A673 (cell line): ENCODE measurements around the gene RANBP10. TPM values are rescaled to one million over a fixed set of nuclear protein-coding genes. Genes with fewer than 3 reads are reported as not detected.

ENCODE experiments used
- BruUV-seq: library from RNA; stranded (reverse); fragments of 400-500 nt; replicated peaks from 2 replicates; lab custom pipeline; 2021; lab: Mats Ljungman, UMichigan
- CTCF ChIA-PET: fragments of 300-600 bp; sonication (Branson Sonifier 250); formaldehyde crosslinking; loops from one replicate; lab custom pipeline; 2022; ENCODE audit warnings: antibody characterized with exemption; lab: Charles Lee
- POLR2A ChIA-PET: fragments of 300-600 bp; sonication (Branson Sonifier 250); formaldehyde crosslinking; loops from one replicate; lab custom pipeline; 2022; ENCODE audit warnings: antibody characterized with exemption; ENCODE audit not compliant: low non-redundant PET; lab: Charles Lee
- DNase-seq: peaks from one replicate; pipeline ENCODE4 v3.0.0-alpha.2; 2015; ENCODE audit warnings: low spot score
- H3K27ac ChIP-seq: fragments of 200-600 bp; sonication (generic); 2 replicates; pipeline ENCODE4 v1.5.1; 2016; ENCODE audit warnings: mixed run types, low read depth, mild to moderate bottlenecking, mixed read lengths, antibody characterized with exemption, low read length; ENCODE audit not compliant: poor library complexity, severe bottlenecking
- H3K27me3 ChIP-seq: fragments of 200-600 bp; sonication (generic); replicated peaks from 2 replicates; pipeline ENCODE4 v1.6.1; 2017; ENCODE audit warnings: mixed run types, low read depth, mild to moderate bottlenecking, mixed read lengths, antibody characterized with exemption, low read length; ENCODE audit not compliant: insufficient read depth, poor library complexity
- H3K36me3 ChIP-seq: fragments of 200-600 bp; sonication (generic); 2 replicates; pipeline ENCODE4 v1.6.1; 2016; ENCODE audit warnings: mixed run types, mild to moderate bottlenecking, mixed read lengths, antibody characterized with exemption, low read length; ENCODE audit not compliant: insufficient read depth, poor library complexity, severe bottlenecking
- H3K4me1 ChIP-seq: fragments of 200-600 bp; sonication (generic); 2 replicates; pipeline ENCODE4 v1.6.1; 2017; ENCODE audit warnings: mixed run types, mild to moderate bottlenecking, mixed read lengths, antibody characterized with exemption, low read length; ENCODE audit not compliant: insufficient read depth, poor library complexity, severe bottlenecking
- H3K4me3 ChIP-seq: fragments of 200-600 bp; sonication (generic); 2 replicates; pipeline ENCODE4 v1.5.1; 2016; ENCODE audit warnings: low read depth, mixed run types, mild to moderate bottlenecking, mixed read lengths, low read length; ENCODE audit not compliant: poor library complexity, severe bottlenecking
- H3K9me3 ChIP-seq: fragments of 200-600 bp; sonication (generic); 2 replicates; pipeline ENCODE4 v1.6.1; 2016; ENCODE audit warnings: mixed run types, low read depth, mild to moderate bottlenecking, mixed read lengths, antibody characterized with exemption, low read length; ENCODE audit not compliant: poor library complexity, severe bottlenecking
- CTCF ChIP-seq: fragments of 300-800, 200-600 bp; sonication (generic); conservative IDR thresholded peaks from 2 replicates; pipeline ENCODE4 v1.5.1; 2017; ENCODE audit warnings: low read depth, mild to moderate bottlenecking, antibody characterized with exemption, low read length, moderate library complexity, mixed read lengths
- EZH2 ChIP-seq: fragments of 200-600 bp; sonication (generic); IDR thresholded peaks from 2 replicates; pipeline ENCODE4 v1.6.1; 2017; ENCODE audit warnings: borderline replicate concordance, low read depth, mild to moderate bottlenecking, mixed read lengths, antibody characterized with exemption, low read length; ENCODE audit not compliant: poor library complexity, severe bottlenecking
- intact Hi-C: fragments of 100-400 bp; cut with micrococcal nuclease; formaldehyde crosslinking; loops from one replicate; pipeline ENCODE4 v1.10.0; 2022; ENCODE audit not compliant: unreplicated experiment
- total RNA-seq: library from RNA; stranded (reverse); gene quantifications from 2 replicates; pipeline ENCODE4 v1.2.3, GENCODE V29; 2021

Gene RANBP10
- total RNA-seq, 1 experiment from 2014 or later = 28.0 TPM

GRCh38 chr16:67825906-67826305, 19.5 kb upstream of the RANBP10 start:
- no peak for DNase-seq
- no peak overlapping the region for H3K4me3 ChIP-seq
- BruUV-seq = no TSS peak
- CTCF ChIA-PET = no interaction called here
- intact Hi-C loops = no loop called here
- no peaks in the 10 kb centered on the region for H3K4me1 ChIP-seq
- no peaks in the 10 kb centered on the region for H3K27me3 ChIP-seq
- no peaks in the 10 kb centered on the region for H3K9me3 ChIP-seq
- TF ChIP-seq EZH2 = no peak
- TF ChIP-seq CTCF = no peak
- peaks cover 24% of the 10 kb centered on the region for H3K36me3 ChIP-seq
- no peak overlapping the region for H3K27ac ChIP-seq
- POLR2A ChIA-PET = no interaction called here

GRCh38 chr16:67825119-67825518, 18.8 kb upstream of the RANBP10 start:
- H3K9me3 ChIP-seq = no peaks in the 10 kb centered on the region
- intact Hi-C loops = no loop called here
- no TSS peak for BruUV-seq

GRCh38 chr16:67822511-67822910, 16.2 kb upstream of the RANBP10 start:
- intact Hi-C loops = no loop called here
- H3K4me1 ChIP-seq = no peaks in the 10 kb centered on the region
- H3K27me3 ChIP-seq = no peaks in the 10 kb centered on the region
- no peak overlapping the region for H3K27ac ChIP-seq
- no peaks in the 10 kb centered on the region for H3K9me3 ChIP-seq
- H3K4me3 ChIP-seq = no peak overlapping the region
- ChIA-PET CTCF (no interaction called here), POLR2A (no interaction called here)
- no TSS peak for BruUV-seq
- TF ChIP-seq CTCF = no peak
- no peak for TF ChIP-seq EZH2
- H3K36me3 ChIP-seq = peaks cover 2% of the 10 kb centered on the region
- no peak for DNase-seq

More at GRCh38 chr16:67825119-67825518, 18.8 kb upstream of the RANBP10 start:
- CTCF ChIA-PET = no interaction called here
- POLR2A ChIA-PET = no interaction called here
- Histone ChIP-seq H3K36me3 (peaks cover 19% of the 10 kb centered on the region), H3K27ac (no peak overlapping the region), H3K4me3 (no peak overlapping the region), H3K27me3 (no peaks in the 10 kb centered on the region), H3K4me1 (no peaks in the 10 kb centered on the region)
- no peak for TF ChIP-seq CTCF
- no peak for TF ChIP-seq EZH2
- DNase-seq = no peak
